HCT116 (cell line): Measurements from ENCODE around the gene C19orf38. TPM values are rescaled to one million over a fixed set of nuclear protein-coding genes. Genes with fewer than 3 reads are reported as not detected.

Experiments used
- ATAC-seq: fragments of 200-7000 bp; cut with Tn5 transposase; 2 replicates; pipeline ENCODE4 v1.9.1; 2020; ENCODE audit warnings: mild to moderate bottlenecking, moderate library complexity
- BruUV-seq: library from RNA; stranded (reverse); fragments of 400-500 nt; replicated peaks from 2 replicates; lab custom pipeline; 2021; lab: Mats Ljungman, UMichigan
- CTCF ChIA-PET: fragments of 300-600 bp; sonication (Branson Sonifier 250); formaldehyde crosslinking; loops from one replicate; lab custom pipeline; 2021; ENCODE audit warnings: antibody characterized with exemption; lab: Charles Lee
- POLR2A ChIA-PET: fragments of 300-600, 350-600 bp; sonication (Branson Sonifier 250); formaldehyde crosslinking; loops from one replicate; lab custom pipeline; 2021; ENCODE audit warnings: antibody characterized with exemption; lab: Charles Lee
- RAD21 ChIA-PET, 2 experiments: fragments of 300-600 bp; sonication (Branson Sonifier 250); formaldehyde crosslinking; loops; one replicate each; lab custom pipeline; 2023; ENCODE audit warnings: low total read pairs in 2 of 2; ENCODE audit not compliant: uncharacterized antibody in 2 of 2, unreplicated experiment in 2 of 2, low non-redundant PET in 1 of 2; lab: Charles Lee
- DNase-seq: peaks from one replicate; pipeline ENCODE4 v3.0.0-alpha.2; 2010; ENCODE audit warnings: low read depth, low spot score
- H2AFZ ChIP-seq: fragments of 200-600 bp; shearing (Covaris generic), sonication (generic); 2 replicates; pipeline ENCODE4 v1.6.1; 2017; ENCODE audit warnings: low read depth, mixed run types, mixed read lengths, antibody characterized with exemption, low read length; ENCODE audit not compliant: poor library complexity, severe bottlenecking
- H3K27ac ChIP-seq: 2 replicates; pipeline ENCODE4 v1.5.1; 2012; ENCODE audit warnings: low read depth, low read length
- H3K27me3 ChIP-seq: fragments of 200-600 bp; sonication (generic); 2 replicates; pipeline ENCODE4 v1.6.1; 2016; ENCODE audit warnings: mixed run types, low read length, mixed read lengths; ENCODE audit not compliant: insufficient read depth
- H3K36me3 ChIP-seq, 2 experiments: fragments of 200-500 bp in 1 of 2; fragments of 200-600 bp in 1 of 2; sonication (Bioruptor generic) in 1 of 2; sonication (generic) in 1 of 2; 2 replicates each; pipeline versions ENCODE4 v1.5.1 to v1.6.1; 2014 to 2016; ENCODE audit warnings: low read length in 2 of 2, inconsistent platforms in 1 of 2, mixed read lengths in 1 of 2, mixed run types in 1 of 2; ENCODE audit not compliant: insufficient read depth in 2 of 2, control insufficient read depth in 1 of 2
- H3K4me1 ChIP-seq, 2 experiments: fragments of 200-600 bp in 1 of 2; sonication (generic) in 1 of 2; 2 replicates each; pipeline versions ENCODE4 v1.5.1 to v1.6.1; 2012 to 2017; ENCODE audit warnings: low read length in 2 of 2, inconsistent platforms in 1 of 2, mild to moderate bottlenecking in 1 of 2, mixed read lengths in 1 of 2, mixed run types in 1 of 2, moderate library complexity in 1 of 2; ENCODE audit not compliant: insufficient read depth in 2 of 2, control insufficient read depth in 1 of 2
- H3K4me2 ChIP-seq: fragments of 200-600 bp; sonication (generic); 2 replicates; pipeline ENCODE4 v1.6.1; 2017; ENCODE audit warnings: mixed run types, low read length, mixed read lengths
- H3K4me3 ChIP-seq, 2 experiments: fragments of 200-600 bp in 1 of 2; sonication (generic) in 1 of 2; replicated peaks in 1 of 2; 2 replicates each; pipeline ENCODE4 v1.5.1; 2011 to 2016; ENCODE audit warnings: low read length in 2 of 2, control low read depth in 1 of 2, low read depth in 1 of 2, mild to moderate bottlenecking in 1 of 2, mixed read lengths in 1 of 2, mixed run types in 1 of 2
- H3K79me2 ChIP-seq: fragments of 200-600 bp; sonication (generic); 2 replicates; pipeline ENCODE4 v1.6.1; 2017; ENCODE audit warnings: mild to moderate bottlenecking, mixed run types, low read length, moderate library complexity, mixed read lengths; ENCODE audit not compliant: insufficient read depth
- H3K9ac ChIP-seq: fragments of 200-600 bp; sonication (generic); 2 replicates; pipeline ENCODE4 v1.6.1; 2016; ENCODE audit warnings: low read length, mixed read lengths
- H3K9me2 ChIP-seq: fragments of 200-600 bp; sonication (generic), shearing (Covaris generic); 2 replicates; pipeline ENCODE4 v1.6.1; 2017; ENCODE audit warnings: mixed run types, mild to moderate bottlenecking, moderate library complexity; ENCODE audit not compliant: insufficient read depth
- H3K9me3 ChIP-seq, 2 experiments: fragments of 200-500 bp in 1 of 2; fragments of 200-600 bp in 1 of 2; sonication (Bioruptor generic) in 1 of 2; sonication (generic) in 1 of 2; 2 replicates each; pipeline ENCODE4 v1.6.1; 2014 to 2017; ENCODE audit warnings: low read length in 2 of 2, mixed read lengths in 2 of 2, inconsistent platforms in 1 of 2, low read depth in 1 of 2, mild to moderate bottlenecking in 1 of 2, mixed run types in 1 of 2, moderate library complexity in 1 of 2; ENCODE audit not compliant: control insufficient read depth in 1 of 2, insufficient read depth in 1 of 2
- H4K20me1 ChIP-seq: fragments of 200-600 bp; sonication (generic), shearing (Covaris generic); 2 replicates; pipeline ENCODE4 v1.6.1; 2017; ENCODE audit warnings: mixed run types, mild to moderate bottlenecking, moderate library complexity; ENCODE audit not compliant: insufficient read depth
- CEBPB ChIP-seq: IDR thresholded peaks from 2 replicates; pipeline ENCODE4 v1.6.1; 2012; ENCODE audit warnings: low read depth
- CTCF ChIP-seq, 3 experiments: fragments of 200-600 bp in 1 of 3; sonication (generic) in 1 of 3; IDR thresholded peaks in 2 of 3; conservative IDR thresholded peaks in 1 of 3; 2 replicates each; pipeline ENCODE4 v1.5.1; 2012 to 2017; ENCODE audit warnings: low read depth in 2 of 3, low read length in 2 of 3, antibody characterized with exemption in 1 of 3, borderline replicate concordance in 1 of 3, control low read depth in 1 of 3, mild to moderate bottlenecking in 1 of 3, mixed read lengths in 1 of 3, mixed run types in 1 of 3, moderate library complexity in 1 of 3; ENCODE audit not compliant: insufficient read depth in 1 of 3
- EGR1 ChIP-seq: IDR thresholded peaks from 2 replicates; pipeline ENCODE4 v1.6.1; 2012; ENCODE audit warnings: low read depth
- ELF1 ChIP-seq: IDR thresholded peaks from 2 replicates; pipeline ENCODE4 v1.6.1; 2012; ENCODE audit warnings: low read depth, borderline replicate concordance
- EZH2phosphoT487 ChIP-seq: fragments of 200-600 bp; IDR thresholded peaks from 2 replicates; pipeline ENCODE4 v1.6.1; 2018; ENCODE audit warnings: antibody characterized with exemption, borderline replicate concordance
- FOSL1 ChIP-seq: IDR thresholded peaks from 2 replicates; pipeline ENCODE4 v1.6.1; 2012; ENCODE audit warnings: low read depth
- MAX ChIP-seq: IDR thresholded peaks from 2 replicates; pipeline ENCODE4 v1.6.1; 2012
- RAD21 ChIP-seq: IDR thresholded peaks from 2 replicates; pipeline ENCODE4 v1.6.1; 2012; ENCODE audit warnings: low read depth, mild to moderate bottlenecking
- SIN3A ChIP-seq: IDR thresholded peaks from 2 replicates; pipeline ENCODE4 v1.6.1; 2012; ENCODE audit warnings: low read depth
- SRF ChIP-seq: IDR thresholded peaks from 2 replicates; pipeline ENCODE4 v1.6.1; 2012; ENCODE audit warnings: low read depth
- TCF7L2 ChIP-seq: IDR thresholded peaks from 2 replicates; pipeline ENCODE4 v1.7.0; 2011; ENCODE audit warnings: borderline replicate concordance, inconsistent platforms; ENCODE audit not compliant: insufficient read depth, insufficient read length; ENCODE audit errors: extremely low read depth
- YY1 ChIP-seq: IDR thresholded peaks from 2 replicates; pipeline ENCODE4 v1.6.1; 2011; ENCODE audit warnings: low read length, low read depth, moderate library complexity, mild to moderate bottlenecking; ENCODE audit not compliant: insufficient replicate concordance; ENCODE audit errors: extremely low read depth
- ZNF274 ChIP-seq: fragments of 200-500 bp; sonication (Bioruptor generic); IDR thresholded peaks from 2 replicates; pipeline ENCODE4 v1.6.1; 2014; ENCODE audit warnings: mild to moderate bottlenecking, low read depth, low read length, inconsistent platforms
- intact Hi-C: fragments of 100-400 bp; cut with micrococcal nuclease; formaldehyde crosslinking; loops from 2 replicates; pipeline ENCODE4 v1.10.0; 2022
- total RNA-seq: library from RNA; stranded (reverse); gene quantifications from one replicate; pipeline ENCODE4 v1.2.1, GENCODE V29; 2021; ENCODE audit not compliant: unreplicated experiment

The C19orf38 gene
- total RNA-seq, 1 experiment from 2014 or later, result 0.74 TPM

GRCh38 chr19:10854350-10855089 lies 6.3 kb downstream of the C19orf38 start:
- no peaks in the 10 kb centered on the region for H3K27me3 ChIP-seq
- no peak overlapping the region for H3K4me2 ChIP-seq
- H3K36me3 ChIP-seq, result no peaks in the 10 kb centered on the region
- POLR2A ChIA-PET, result interaction anchor here (0.9 kb wide), 1 partner anchor 9 kb away, joined by 3 read pairs; no protein-coding TSS in a partner anchor
- no peak overlapping the region for H2AFZ ChIP-seq
- DNase-seq (no peak), ATAC-seq (no peak)
- H3K9me3 ChIP-seq, result no peaks in the 10 kb centered on the region
- RAD21 ChIA-PET, result no interaction called here
- no TSS peak for BruUV-seq
- no peak overlapping the region for H3K4me3 ChIP-seq
- TF ChIP-seq ZNF274, result no peak
- TF ChIP-seq TCF7L2, result no peak
- no peak for TF ChIP-seq CTCF (IDR thresholded peaks at IDR 0.05 in 2 of 3, conservative IDR thresholded peaks at IDR 0.05 in 1 of 3; ENCODE audit: borderline replicate concordance in 1 of 3, insufficient read depth in 1 of 3, low read depth in 2 of 3, low read length in 2 of 3)
- TF ChIP-seq SIN3A, result no peak
- no peak for TF ChIP-seq SRF
- TF ChIP-seq MAX, result no peak
- TF ChIP-seq CEBPB, result no peak
- no peak for TF ChIP-seq EGR1
- no peak for TF ChIP-seq ELF1
- TF ChIP-seq YY1, result no peak
- no peak for TF ChIP-seq EZH2phosphoT487
- no peak for TF ChIP-seq RAD21
- no peak for TF ChIP-seq FOSL1
- H4K20me1 ChIP-seq, result no peaks in the 10 kb centered on the region
- H3K27ac ChIP-seq, result no peak overlapping the region
- peaks cover 2 to 23% of the 10 kb centered on the region in 2 experiments; a peak in 2 of 4 replicates for H3K4me1 ChIP-seq
- H3K9ac ChIP-seq, result no peak overlapping the region
- no peaks in the 10 kb centered on the region for H3K79me2 ChIP-seq
- no peaks in the 10 kb centered on the region for H3K9me2 ChIP-seq
- intact Hi-C loops, result no loop called here
- CTCF ChIA-PET, result interaction anchor here (0.6 to 5.7 kb wide), 5 partner anchors 10 to 155 kb away, joined by 3 to 47 read pairs (median 3); partner anchors contain the start of genes CARM1, DNM2 and TMED1
